Measurements from ENCODE around the gene PRR29.

The PRR29 gene

DNA sequence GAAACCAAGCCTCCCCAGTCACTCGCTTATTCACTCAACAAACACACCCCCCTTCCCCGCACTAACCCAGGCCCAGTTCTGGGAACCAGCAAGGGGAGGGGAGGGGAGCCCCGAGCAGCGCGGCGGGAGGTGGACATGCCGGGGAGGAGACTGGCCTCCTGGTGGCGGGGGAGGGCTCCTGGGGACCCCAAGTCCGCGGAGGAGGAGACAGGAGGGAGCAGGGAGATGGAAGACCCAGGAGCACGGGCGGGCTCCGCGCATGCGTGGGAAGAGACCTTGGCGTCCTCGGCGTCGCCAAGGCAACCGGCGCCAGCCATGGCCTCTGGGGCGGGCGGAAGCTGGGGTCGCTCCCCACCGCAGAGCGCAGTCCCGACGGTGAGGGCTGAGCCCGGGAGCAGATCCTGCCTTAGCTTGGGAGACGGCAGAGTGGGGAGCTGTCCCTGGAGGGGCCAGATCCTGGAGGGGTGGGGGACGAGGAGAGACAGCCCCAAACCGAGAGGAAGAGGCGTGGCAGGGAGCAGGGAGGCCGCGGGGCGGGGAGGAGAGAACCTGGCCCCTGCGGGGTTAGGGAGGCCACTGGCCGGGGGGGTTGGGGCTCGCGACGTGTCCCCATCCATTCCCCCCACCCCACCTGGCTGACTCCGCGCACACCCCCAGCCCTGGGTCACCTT lies at the start of gene PRR29:
Gene PRR29 (plus strand): TSS at position 302 of the 671 bp plus-strand sequence. CDS start 14 bp downstream, at position 316.
- peak; percentile 68 for DNase-seq

- no peak for DNase-seq
Observed at GRCh38 chr17:63948521-63948920, 49.6 kb upstream of the PRR29 start.

- DNase-seq = no peak
Observed at GRCh38 chr17:63949576-63950250, 48.4 kb upstream of the PRR29 start.

GRCh38 chr17:63950940-63951907 lies 46.9 kb upstream of the PRR29 start:
- no peak for DNase-seq

- no peak for DNase-seq
Observed at GRCh38 chr17:63954402-63955063, 43.6 kb upstream of the PRR29 start.

DNA sequence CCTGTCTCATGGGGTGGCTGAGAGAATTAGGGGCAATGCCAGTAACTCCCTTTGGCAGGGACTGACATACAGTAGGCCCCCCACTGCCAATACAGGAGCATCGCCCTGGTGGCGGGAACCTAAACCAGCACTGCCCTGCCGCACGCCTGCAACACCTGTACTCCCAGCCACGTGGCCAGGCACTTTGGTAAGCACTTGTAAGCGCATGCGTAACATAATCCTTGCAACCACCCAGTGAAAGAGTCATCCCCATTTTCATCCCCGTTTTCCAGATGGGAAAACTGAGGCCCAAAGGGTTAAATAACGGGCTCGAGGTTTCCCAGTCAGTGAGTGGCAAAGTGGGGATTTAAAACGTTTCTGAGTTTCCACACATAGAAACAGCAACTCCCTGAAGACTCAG lies 42.9 kb upstream of the PRR29 start:
- no peak for DNase-seq

- no peak for DNase-seq
Observed at GRCh38 chr17:63955791-63956190, 42.4 kb upstream of the PRR29 start.

DNA sequence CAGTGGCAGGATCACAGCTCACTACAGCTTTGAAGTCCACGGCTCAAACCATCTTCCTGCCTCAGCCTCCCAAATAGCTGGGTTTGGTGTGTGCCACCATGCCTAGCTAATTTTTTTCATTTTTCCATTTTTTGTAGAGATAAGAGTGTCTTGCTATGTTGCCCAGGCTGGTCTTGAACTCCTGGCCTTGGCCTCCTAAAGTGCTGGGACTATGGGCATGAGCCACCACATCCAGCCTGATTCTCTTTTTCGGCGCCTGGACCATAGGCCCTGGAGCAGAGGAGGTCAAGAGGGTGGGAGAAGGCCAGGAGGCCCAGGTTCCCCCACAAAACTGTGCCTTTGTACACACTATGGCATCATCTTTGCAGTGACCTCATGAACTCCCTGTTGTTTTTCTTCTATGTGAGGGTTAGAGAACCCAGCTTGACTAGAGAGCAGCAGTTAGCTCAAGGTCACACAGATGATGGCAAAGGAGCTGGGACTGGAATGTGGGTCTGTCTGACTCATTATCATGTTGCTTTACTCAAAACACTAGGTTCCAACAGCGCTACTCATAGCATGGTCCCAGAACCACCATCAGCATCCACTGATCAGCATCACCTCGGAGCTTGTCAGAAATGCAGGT lies 41.7 kb upstream of the PRR29 start:
- no peak for DNase-seq

DNA sequence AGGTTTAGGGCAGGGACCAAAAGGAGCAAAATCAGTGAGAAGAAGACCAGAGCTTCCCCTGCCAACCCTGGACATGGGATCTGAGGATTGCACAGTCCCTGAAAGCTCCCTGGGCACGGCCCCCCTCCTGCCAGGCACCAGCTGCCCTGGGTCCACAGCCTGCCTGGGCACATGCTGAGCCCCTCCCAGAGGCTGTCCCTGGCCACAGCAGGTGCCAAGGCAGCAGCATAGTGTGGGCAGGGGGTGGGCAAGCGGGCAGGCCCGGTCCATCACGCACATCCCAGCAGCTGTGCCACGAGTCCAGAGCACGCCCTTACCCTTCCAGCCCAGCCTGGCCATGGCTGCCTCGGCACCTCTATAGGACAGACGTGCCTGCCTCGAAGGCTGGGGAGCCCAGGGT lies 38.1 kb upstream of the PRR29 start:
- DNase-seq = no peak

DNA sequence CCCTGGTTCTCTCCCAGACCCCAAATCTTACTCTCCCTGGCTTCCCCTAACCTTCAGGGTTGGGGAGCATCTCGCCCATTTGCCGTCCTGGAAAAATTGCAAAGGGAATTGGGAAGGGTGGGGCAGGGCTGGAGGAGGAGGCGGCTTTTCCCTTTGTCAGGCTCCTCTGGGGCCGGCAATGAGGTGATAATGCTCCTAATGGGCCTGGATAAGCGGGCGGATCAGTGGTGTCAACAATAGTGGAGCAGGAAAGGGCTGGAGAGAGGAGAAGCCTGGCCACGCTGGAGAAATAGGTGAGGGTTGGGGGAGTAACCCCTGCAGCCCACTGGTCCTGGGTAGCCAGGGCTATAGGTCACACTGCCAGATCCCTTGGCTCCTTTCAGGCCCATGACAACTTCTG lies 37.7 kb upstream of the PRR29 start:
- no peak for DNase-seq

DNA sequence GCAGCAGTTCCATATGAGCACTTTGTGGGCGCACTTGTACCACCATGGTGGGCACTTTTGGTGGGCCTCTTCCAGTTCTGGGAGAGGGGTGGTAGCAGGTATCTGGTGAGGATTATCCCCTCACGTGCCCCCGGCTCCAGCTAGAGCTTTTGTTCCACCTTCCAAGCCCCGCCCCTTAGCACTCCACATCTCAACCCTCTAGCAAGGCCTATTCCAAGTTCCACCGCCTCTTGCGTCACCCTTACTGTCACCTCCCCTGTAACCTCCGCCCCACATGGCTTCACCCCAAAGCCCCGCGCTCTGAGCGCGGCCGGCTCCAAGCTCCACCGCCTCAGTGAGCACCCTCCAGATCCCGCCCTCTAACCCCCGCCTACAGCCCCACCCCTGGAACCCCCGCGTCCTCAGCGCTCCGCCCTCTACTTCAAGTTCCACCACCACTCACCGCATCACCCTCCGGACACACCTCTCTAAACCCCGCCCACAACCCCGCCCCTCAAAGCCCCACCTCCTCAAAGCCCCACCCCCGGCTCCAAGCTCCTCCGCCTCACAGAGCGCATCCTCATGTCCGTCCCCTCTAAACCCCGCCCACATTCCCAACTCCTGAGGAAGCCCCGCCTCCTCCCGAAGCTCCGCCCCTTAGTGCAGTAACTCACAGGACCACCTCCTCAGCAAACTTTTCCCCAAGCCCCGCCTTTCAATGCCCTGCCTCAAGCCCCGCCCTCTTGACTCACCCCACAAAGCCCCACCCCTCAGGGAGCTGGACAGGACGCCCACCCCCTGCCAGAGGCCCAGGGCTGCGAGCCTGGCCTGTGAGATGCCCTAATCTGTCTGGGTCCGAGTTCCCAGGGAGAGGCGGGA lies 36.6 kb upstream of the PRR29 start:
- DNase-seq = peak; percentile 23

GRCh38 chr17:63962298-63962744 lies 35.8 kb upstream of the PRR29 start:
- no peak for DNase-seq

DNA sequence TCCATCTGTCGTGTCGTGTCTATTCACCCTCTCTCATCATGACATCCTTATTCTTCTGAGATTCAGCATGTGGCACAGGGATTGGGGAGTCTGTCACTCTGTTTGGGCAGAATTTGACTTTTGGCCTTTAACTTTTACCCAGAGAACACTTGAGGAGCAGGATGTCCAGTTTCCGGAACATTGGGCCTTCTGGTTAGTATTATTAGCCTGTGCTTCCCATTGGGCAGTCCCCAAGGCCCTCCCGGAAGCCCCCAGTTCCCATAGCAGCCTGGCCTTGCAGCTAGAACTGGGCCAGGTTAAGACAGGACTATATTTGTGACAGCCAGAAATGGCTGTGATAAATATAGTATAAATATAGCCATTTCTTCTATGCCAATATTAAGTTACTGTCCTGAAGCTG lies 35.0 kb upstream of the PRR29 start:
- no peak for DNase-seq

DNA sequence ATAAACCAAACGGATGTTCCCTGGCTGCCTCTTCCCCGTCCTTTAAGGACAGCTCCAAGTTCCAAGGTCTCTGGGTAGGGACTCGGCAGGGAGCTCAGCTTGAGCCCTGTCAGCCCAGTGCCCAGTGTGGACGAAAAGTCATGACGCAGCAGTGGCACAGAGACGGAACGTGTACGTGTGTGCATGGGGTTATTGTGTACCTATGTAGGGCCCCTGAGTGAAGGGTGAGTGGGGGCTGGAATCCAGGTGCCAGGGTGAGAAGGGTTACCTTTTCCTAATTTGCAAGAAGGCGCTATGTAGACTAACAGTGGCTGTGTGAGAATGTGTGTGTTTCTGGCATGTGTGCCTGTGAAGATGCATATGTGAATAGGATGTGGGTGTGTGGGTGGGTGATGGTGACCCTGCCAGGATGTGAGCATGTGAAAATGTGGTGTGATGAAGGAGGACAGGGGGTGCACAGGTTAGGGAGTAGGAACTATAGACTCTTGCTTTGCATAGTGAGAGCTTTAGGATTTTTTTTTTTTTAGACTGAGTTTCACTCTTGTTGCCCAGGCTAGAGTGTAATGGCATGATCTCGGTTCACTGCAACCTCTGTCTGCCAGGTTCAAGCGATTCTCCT lies 31.4 kb upstream of the PRR29 start:
- DNase-seq = peak; percentile 31

DNA sequence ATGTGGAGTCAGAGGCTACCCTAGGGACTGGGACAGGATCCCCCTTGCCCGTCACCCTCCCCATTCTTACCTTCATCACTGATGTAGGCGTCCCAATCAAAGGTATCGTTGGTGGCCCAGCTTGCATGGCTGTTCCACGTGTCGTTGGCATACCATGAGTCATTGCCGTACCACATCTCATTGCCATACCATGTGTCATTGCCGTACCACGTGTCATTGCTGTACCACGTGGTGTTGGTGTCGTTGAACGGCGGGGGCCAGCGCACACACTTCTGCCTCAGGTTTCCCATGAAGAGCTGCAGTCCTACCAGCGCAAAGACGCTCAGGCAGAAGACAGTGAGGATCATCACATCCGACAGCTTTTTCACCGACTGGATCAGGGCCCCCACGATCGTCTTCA lies 30.2 kb upstream of the PRR29 start:
- no peak for DNase-seq

- DNase-seq = no peak
Observed at GRCh38 chr17:63969278-63969677, 28.9 kb upstream of the PRR29 start.

- no peak for DNase-seq
Observed at GRCh38 chr17:63972796-63973195, 25.4 kb upstream of the PRR29 start, which contains the start of gene SCN4A. SCN4A (minus strand) TSS chr17:63972918; CDS start chr17:63972841, 77 bp downstream.

DNA sequence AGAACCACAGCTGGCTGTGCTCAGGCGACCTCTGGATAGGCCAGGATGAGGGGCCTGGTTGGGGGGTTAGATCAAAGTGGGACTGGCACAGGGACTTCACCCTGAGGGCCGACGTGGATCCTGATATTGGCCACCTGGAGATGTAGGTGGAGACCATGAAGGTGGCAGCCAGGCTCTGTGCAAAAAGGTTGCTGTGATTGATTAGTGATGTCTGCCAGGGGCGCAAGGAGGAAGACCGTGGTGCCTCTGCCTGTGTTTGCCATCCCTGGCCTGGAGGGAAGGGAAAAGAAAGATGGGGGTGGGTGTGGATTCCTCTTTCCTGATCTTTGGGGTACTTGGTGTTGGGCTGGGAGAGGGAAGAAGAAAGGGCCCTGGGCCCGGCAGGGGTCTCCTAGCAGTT lies 24.9 kb upstream of the PRR29 start:
- no peak for DNase-seq

GRCh38 chr17:63973930-63974593 lies 24.1 kb upstream of the PRR29 start:
- DNase-seq = no peak

DNA sequence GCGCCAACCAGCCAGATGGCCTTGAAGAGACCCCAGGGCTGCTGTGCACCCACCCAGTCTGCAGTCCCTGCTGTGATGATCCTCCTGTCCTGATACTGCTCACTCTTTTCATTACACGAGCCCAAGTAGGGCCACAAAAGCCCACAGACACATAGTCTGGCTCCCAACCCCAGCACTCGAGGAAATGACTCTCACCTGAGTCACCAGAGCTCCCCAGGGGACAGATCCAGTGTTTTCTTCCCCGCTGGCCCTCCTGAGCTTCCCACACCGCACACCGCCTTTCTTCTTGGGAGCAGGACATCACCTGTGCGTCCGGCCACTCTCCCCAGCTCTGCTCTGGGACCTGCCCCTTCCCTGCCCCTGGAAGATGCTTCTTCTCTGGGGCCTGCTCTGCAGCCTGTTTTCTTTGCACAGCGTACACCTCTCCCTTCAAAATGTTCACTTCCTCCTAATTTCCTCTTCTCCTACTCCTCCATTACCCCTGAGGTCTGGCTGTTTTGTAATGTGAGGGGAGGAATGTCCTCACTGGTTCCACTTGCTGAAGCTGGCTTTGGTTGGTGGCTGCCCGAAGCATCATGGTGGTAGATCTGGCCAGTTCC lies 23.5 kb upstream of the PRR29 start:
- no peak for DNase-seq
